ENCODE data around the gene TNFSF13.
A peak's percentile ranks its signal among the peaks of the same experiment; 100 is the strongest.

The TNFSF13 gene

GRCh38 chr17:7538891-7539545 is 19.5 kb upstream of the TNFSF13 start:
- H3K4me3 ChIP-seq (ENCODE audit: low read length): no peak overlapping the region
- DNase-seq (ENCODE audit: low read depth): no peak
- no peak for TF ChIP-seq CTCF (conservative IDR thresholded peaks at IDR 0.05; ENCODE audit: low read depth, low read length)

GRCh38 chr17:7541074-7541621 is 17.4 kb upstream of the TNFSF13 start:
- no peak for TF ChIP-seq CTCF (conservative IDR thresholded peaks at IDR 0.05; ENCODE audit: low read depth, low read length)
- no peak for DNase-seq (ENCODE audit: low read depth)

GRCh38 chr17:7544911-7545310 is 13.6 kb upstream of the TNFSF13 start:
- TF ChIP-seq CTCF (conservative IDR thresholded peaks at IDR 0.05; ENCODE audit: low read depth, low read length): no peak
- DNase-seq (ENCODE audit: low read depth): no peak
- no peak overlapping the region for H3K4me3 ChIP-seq (ENCODE audit: low read length)

More at GRCh38 chr17:7541074-7541621, 17.4 kb upstream of the TNFSF13 start:
- no peak overlapping the region for H3K4me3 ChIP-seq (ENCODE audit: low read length)

- peak; percentile 6 for TF ChIP-seq CTCF (conservative IDR thresholded peaks at IDR 0.05; ENCODE audit: low read depth, low read length)
- no peak for DNase-seq (ENCODE audit: low read depth)
Measured at GRCh38 chr17:7548585-7549400, 9.8 kb upstream of the TNFSF13 start, which contains the start of gene TNFSF12. TNFSF12 (plus strand) TSS chr17:7549058; CDS start chr17:7549154, 96 bp downstream.

GRCh38 chr17:7549401-7550055 is 9.0 kb upstream of the TNFSF13 start:
- H3K4me3 ChIP-seq (ENCODE audit: low read length): peak overlapping the region; percentile 51
- TF ChIP-seq CTCF (conservative IDR thresholded peaks at IDR 0.05; ENCODE audit: low read depth, low read length): no peak
- DNase-seq (ENCODE audit: low read depth): no peak

More at GRCh38 chr17:7548585-7549400, 9.8 kb upstream of the TNFSF13 start, which contains the start of gene TNFSF12:
- H3K4me3 ChIP-seq (ENCODE audit: low read length): peak within 1 kb of the TSS; percentile 51

GRCh38 chr17:7550344-7550743 is 8.2 kb upstream of the TNFSF13 start:
- TF ChIP-seq CTCF (conservative IDR thresholded peaks at IDR 0.05; ENCODE audit: low read depth, low read length): no peak
- no peak overlapping the region for H3K4me3 ChIP-seq (ENCODE audit: low read length)
- no peak for DNase-seq (ENCODE audit: low read depth)

All from retinal pigment epithelial cell (primary cell).